A549 treated with RU486 at 1 μM for 4 hours (cell line): Measurements from ENCODE around the gene RCOR2. TPM values are rescaled to one million over a fixed set of nuclear protein-coding genes. Genes with fewer than 3 reads are reported as not detected.

Source experiments
- total RNA-seq: library from RNA; stranded (reverse); fragments of 200-300 nt; extraction: Qiagen RNA extraction; gene quantifications from 5 replicates; pipeline ENCODE4 v1.2.3, GENCODE V29; 2022; ENCODE audit warnings: low read depth

RCOR2 gene
- total RNA-seq: 0.90 to 1.3 TPM (median 0.97 TPM) in 5 replicates

DNA sequence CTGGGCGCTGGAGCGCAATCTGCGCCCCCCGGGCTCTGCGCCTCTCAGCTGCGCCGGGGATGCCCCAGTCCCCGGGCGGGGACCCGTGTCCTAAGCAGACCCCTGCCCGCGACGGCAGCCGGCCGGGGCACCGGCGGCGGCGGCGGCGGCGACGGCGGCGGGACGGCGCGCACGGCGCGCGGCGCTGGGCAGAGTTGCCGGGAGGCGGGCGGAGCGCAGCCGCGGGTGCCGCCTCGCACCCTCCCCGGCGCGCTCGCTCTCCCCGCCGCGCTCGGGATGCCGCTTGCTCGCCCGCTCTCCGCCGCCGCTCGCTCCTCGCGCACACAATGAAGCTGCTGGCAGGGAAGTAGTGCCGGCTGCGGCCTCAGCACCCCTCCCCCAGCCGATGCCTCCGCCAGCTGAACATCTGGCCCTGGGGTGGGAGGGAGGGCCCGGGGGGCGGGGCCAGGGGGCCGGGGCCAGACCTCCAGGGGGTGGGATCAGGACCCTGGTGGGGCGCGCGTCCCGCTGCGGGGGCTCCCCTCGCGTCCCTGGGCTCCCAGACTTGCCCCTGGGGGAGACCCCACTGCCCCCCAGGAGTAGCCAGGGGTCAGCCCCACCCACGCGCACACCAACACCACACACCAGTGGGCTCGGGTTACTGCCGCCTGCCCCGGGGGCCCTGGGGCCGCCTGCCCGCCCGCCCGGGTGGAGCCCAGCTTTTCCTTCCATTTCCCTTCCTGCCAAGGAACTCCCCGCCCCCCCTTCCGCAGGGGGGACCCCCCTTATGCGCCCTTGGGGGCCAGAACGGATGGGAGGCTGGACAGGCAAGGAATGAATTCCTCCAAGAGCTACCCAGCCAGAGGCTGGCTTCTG lies at the start of gene RCOR2:
Gene RCOR2, minus strand, starts transcription at position 328 of the 855 bp plus-strand sequence. CDS start 708 bp downstream, outside the sequence.

DNA sequence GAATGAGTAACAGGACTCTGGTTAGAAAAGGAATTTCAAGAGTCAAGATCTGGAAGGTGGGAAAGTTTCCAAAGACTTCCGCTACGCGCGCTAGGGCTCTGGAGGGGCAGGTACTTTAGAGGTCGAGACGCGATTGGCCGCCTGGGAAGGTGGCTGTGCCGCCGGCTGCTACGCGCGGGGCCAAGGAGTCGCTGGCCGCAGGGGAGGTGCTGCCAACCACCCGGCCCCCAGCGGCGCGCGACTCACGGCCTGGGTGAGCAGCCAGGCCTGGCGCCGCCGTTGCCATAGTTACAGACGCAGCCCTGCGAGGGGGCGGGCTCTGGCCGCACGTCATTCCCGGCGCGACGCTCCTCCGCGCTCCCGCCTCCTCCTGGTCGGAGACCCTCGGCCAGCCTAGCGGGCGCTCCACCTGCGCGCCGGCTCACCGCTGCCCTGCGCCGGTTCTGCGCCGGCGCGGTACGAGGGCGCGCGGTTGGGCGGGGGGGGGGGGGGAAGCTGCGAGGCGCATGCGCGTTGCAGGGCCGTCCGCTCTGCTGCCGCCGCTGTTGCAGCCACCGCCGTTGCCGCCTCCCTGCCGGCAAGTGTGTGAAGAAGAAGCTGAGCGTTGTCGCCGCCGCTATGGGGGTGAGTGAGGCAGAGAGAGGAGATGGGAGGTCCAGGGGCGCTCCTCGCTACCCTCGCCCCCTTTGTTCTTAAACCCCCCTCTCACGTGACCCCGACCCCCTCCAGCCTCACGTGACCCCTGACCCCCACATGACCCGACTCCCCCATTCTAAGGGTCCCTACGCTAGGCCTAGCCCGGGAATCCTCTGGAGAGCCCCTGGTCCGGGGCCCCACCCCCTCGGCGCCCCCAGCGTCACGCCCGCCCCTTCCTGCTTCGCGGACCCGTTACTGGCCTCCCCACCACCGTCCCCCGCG lies 21.8 kb upstream of the RCOR2 start, which contains the start of gene NAA40:
Gene NAA40, plus strand, starts transcription at position 524 of the 918 bp plus-strand sequence. Its CDS starts 95 bp downstream, at position 619.

Other genes with a start within 250 kb of the RCOR2 start
- 28.1 to 33.5 TPM (median 31.4 TPM) in 5 replicates for gene ATL3, start 245.8 kb downstream of the RCOR2 start, total RNA-seq
- gene RTN3, start 235.7 kb downstream of the RCOR2 start, total RNA-seq: 80.8 to 111 TPM (median 107 TPM) in 5 replicates
- gene ZFTA, start 148.4 kb downstream of the RCOR2 start, total RNA-seq: 4.8 to 7.6 TPM (median 7.3 TPM) in 5 replicates
- gene SPINDOC, start 103.7 kb downstream of the RCOR2 start, total RNA-seq: 31.9 to 56.2 TPM (median 48.0 TPM) in 5 replicates
- gene MARK2, start 78.1 kb downstream of the RCOR2 start, total RNA-seq: 22.3 to 26.1 TPM (median 23.8 TPM) in 5 replicates
- gene NAA40, start 21.8 kb upstream of the RCOR2 start, total RNA-seq: 14.7 to 18.4 TPM (median 15.6 TPM) in 5 replicates
- 625 to 1,017 TPM (median 974 TPM) in 5 replicates for gene COX8A, start 57.5 kb upstream of the RCOR2 start, total RNA-seq
- gene OTUB1, start 69.3 kb upstream of the RCOR2 start, total RNA-seq: 106 to 132 TPM (median 127 TPM) in 5 replicates
- 0.05 to 0.07 TPM (median 0.06 TPM) in 3 of 5 replicates, not detected in the others for gene FLRT1, start 118.8 kb upstream of the RCOR2 start, total RNA-seq
- gene MACROD1, start 248.9 kb upstream of the RCOR2 start, total RNA-seq: 8.8 to 17.0 TPM (median 12.8 TPM) in 5 replicates